WTC11 (cell line): ENCODE data around the gene SAMD4A. TPM values are rescaled to one million over a fixed set of nuclear protein-coding genes. Genes with fewer than 3 reads are reported as not detected.
"Not testable (repeated sequence)": the region's sequence is repeated elsewhere in the genome, so short reads cannot be mapped to it uniquely, and the experiment has no call there.

Experiments
- ATAC-seq: fragments of 200-7000 bp; cut with Tn5 transposase; 2 replicates; pipeline ENCODE4 v1.10.0; 2021; ENCODE audit warnings: mild to moderate bottlenecking, moderate library complexity
- CTCF ChIA-PET: fragments of 300-600 bp; sonication (Branson Sonifier 250); formaldehyde crosslinking; loops from one replicate; lab custom pipeline; 2021; ENCODE audit warnings: antibody characterized with exemption; lab: Charles Lee
- POLR2A ChIA-PET: fragments of 350-600 bp; sonication (Branson Sonifier 250); formaldehyde crosslinking; loops from one replicate; lab custom pipeline; 2021; ENCODE audit warnings: antibody characterized with exemption; lab: Charles Lee
- DNase-seq: peaks from one replicate; pipeline ENCODE4 v3.0.0; 2021; ENCODE audit warnings: low spot score
- H3K27ac Mint-ChIP-seq: 2 replicates; pipeline ENCODE4 v1.8.0; 2021; ENCODE audit warnings: mixed read lengths
- H3K27me3 Mint-ChIP-seq: 2 replicates; pipeline ENCODE4 v1.8.0; 2021; ENCODE audit warnings: low read depth, mild to moderate bottlenecking, moderate library complexity, mixed read lengths
- H3K36me3 Mint-ChIP-seq: 2 replicates; pipeline ENCODE4 v1.8.0; 2021; ENCODE audit warnings: mixed read lengths
- H3K4me1 Mint-ChIP-seq: 2 replicates; pipeline ENCODE4 v1.8.0; 2022; ENCODE audit warnings: mixed read lengths
- H3K4me3 Mint-ChIP-seq: 2 replicates; pipeline ENCODE4 v1.8.0; 2021; ENCODE audit warnings: mild to moderate bottlenecking, moderate library complexity, mixed read lengths
- H3K9me3 Mint-ChIP-seq: 2 replicates; pipeline ENCODE4 v1.8.0; 2021; ENCODE audit warnings: mixed read lengths
- ATF2 ChIP-seq: sonication (generic); formaldehyde crosslinking; IDR thresholded peaks from 2 replicates; pipeline ENCODE4 v1.8.1; 2022; ENCODE audit warnings: low read depth, missing genetic modification reagents, borderline replicate concordance
- ATF6 ChIP-seq: sonication (generic); formaldehyde crosslinking; IDR thresholded peaks from 2 replicates; pipeline ENCODE4 v1.8.1; 2023; ENCODE audit warnings: mild to moderate bottlenecking, missing genetic modification reagents
- CREB1 ChIP-seq: sonication (generic); formaldehyde crosslinking; IDR thresholded peaks from 2 replicates; pipeline ENCODE4 v1.8.0; 2023; ENCODE audit warnings: mild to moderate bottlenecking, missing genetic modification reagents
- GABPB1 ChIP-seq: sonication (generic); formaldehyde crosslinking; IDR thresholded peaks from 2 replicates; pipeline ENCODE4 v1.8.1; 2023; ENCODE audit warnings: mild to moderate bottlenecking, missing genetic modification reagents
- GRHL2 ChIP-seq: fragments of 250-450 bp; sonication (Bioruptor Pico); IDR thresholded peaks from 2 replicates; pipeline ENCODE4 v1.8.0; 2022; ENCODE audit warnings: mild to moderate bottlenecking, moderate library complexity; ENCODE audit not compliant: insufficient replicate concordance, severe bottlenecking
- JAZF1 ChIP-seq: fragments of 250-450 bp; sonication (Bioruptor Pico); IDR thresholded peaks from 2 replicates; pipeline ENCODE4 v1.9.0; 2021; ENCODE audit warnings: moderate library complexity, mild to moderate bottlenecking, inconsistent platforms
- MAX ChIP-seq: sonication (generic); formaldehyde crosslinking; IDR thresholded peaks from 2 replicates; pipeline ENCODE4 v1.8.0; 2022; ENCODE audit warnings: mild to moderate bottlenecking, missing genetic modification reagents
- MXD4 ChIP-seq: fragments of 250-450 bp; sonication (Bioruptor Pico); IDR thresholded peaks from 2 replicates; pipeline ENCODE4 v1.8.0; 2021; ENCODE audit warnings: mild to moderate bottlenecking, moderate library complexity, borderline replicate concordance
- NFE2L1 ChIP-seq: sonication (generic); formaldehyde crosslinking; IDR thresholded peaks from 2 replicates; pipeline ENCODE4 v1.8.1; 2023; ENCODE audit warnings: missing genetic modification reagents
- OVOL2 ChIP-seq: fragments of 250-450 bp; sonication (Bioruptor Pico); IDR thresholded peaks from 2 replicates; pipeline ENCODE4 v1.9.0; 2021; ENCODE audit warnings: mild to moderate bottlenecking, borderline replicate concordance
- SMAD3 ChIP-seq: sonication (generic); formaldehyde crosslinking; IDR thresholded peaks from 2 replicates; pipeline ENCODE4 v1.8.0; 2022; ENCODE audit warnings: missing genetic modification reagents, mild to moderate bottlenecking, borderline replicate concordance
- TCF7 ChIP-seq: sonication (generic); formaldehyde crosslinking; IDR thresholded peaks from 2 replicates; pipeline ENCODE4 v1.8.0; 2022; ENCODE audit warnings: mild to moderate bottlenecking, low read depth, missing genetic modification reagents, moderate library complexity
- ZBTB21 ChIP-seq: sonication (generic); formaldehyde crosslinking; IDR thresholded peaks from 2 replicates; pipeline ENCODE4 v1.8.1; 2023; ENCODE audit warnings: mild to moderate bottlenecking, missing genetic modification reagents, borderline replicate concordance
- ZMAT4 ChIP-seq: fragments of 250-450 bp; sonication (Bioruptor Pico); IDR thresholded peaks from 2 replicates; pipeline ENCODE4 v1.9.0; 2021; ENCODE audit warnings: mild to moderate bottlenecking
- ZNF317 ChIP-seq: sonication (generic); formaldehyde crosslinking; IDR thresholded peaks from 2 replicates; pipeline ENCODE4 v1.8.1; 2023; ENCODE audit warnings: low read depth, mild to moderate bottlenecking, moderate library complexity, missing genetic modification reagents, borderline replicate concordance
- ZNF532 ChIP-seq: fragments of 250-450 bp; sonication (Bioruptor Pico); IDR thresholded peaks from 2 replicates; pipeline ENCODE4 v1.9.0; 2021; ENCODE audit warnings: mild to moderate bottlenecking, borderline replicate concordance
- total RNA-seq: library from RNA; stranded (reverse); gene quantifications from 3 replicates; pipeline ENCODE4 v1.2.3, GENCODE V29; 2021

Gene SAMD4A
- total RNA-seq, 1 experiment from 2014 or later = 6.0 TPM

- POLR2A ChIA-PET = no interaction called here
- DNase-seq (no peak), ATAC-seq (no peak)
- TF ChIP-seq CREB1 (CRISPR knock-in tag) (no peak), TCF7 (CRISPR knock-in tag) (no peak), MAX (no peak), NFE2L1 (CRISPR knock-in tag) (no peak), ZNF317 (CRISPR knock-in tag) (no peak)
- Mint-ChIP-seq H3K36me3 (no peaks in the 10 kb centered on the region), H3K9me3 (no peaks in the 10 kb centered on the region), H3K27me3 (no peaks in the 10 kb centered on the region), H3K4me1 (peaks cover 5% of the 10 kb centered on the region; the same call in 1 of the 2 replicates), H3K27ac (no peak overlapping the region), H3K4me3 (no peak overlapping the region)
- CTCF ChIA-PET = no interaction called here
Measured at GRCh38 chr14:54749180-54749579, 182.3 kb downstream of the SAMD4A start.

GRCh38 chr14:54749727-54750126 is 182.8 kb downstream of the SAMD4A start:
- ATAC-seq (no peak), DNase-seq (no peak)
- TF ChIP-seq ATF2 (CRISPR knock-in tag) = no peak
- TF ChIP-seq ZNF532 (CRISPR knock-in tag) = no peak
- no peak for TF ChIP-seq NFE2L1 (CRISPR knock-in tag)
- no peak for TF ChIP-seq ATF6 (CRISPR knock-in tag)
- TF ChIP-seq JAZF1 = no peak
- no peak for TF ChIP-seq OVOL2 (CRISPR knock-in tag)
- no peak for TF ChIP-seq ZBTB21 (CRISPR knock-in tag)
- no peak for TF ChIP-seq GABPB1 (CRISPR knock-in tag)
- no peak for TF ChIP-seq GRHL2 (CRISPR knock-in tag)
- TF ChIP-seq MXD4 = no peak
- TF ChIP-seq SMAD3 (CRISPR knock-in tag) = no peak
- TF ChIP-seq ZMAT4 (CRISPR knock-in tag) = no peak
- Mint-ChIP-seq H3K27me3 (no peaks in the 10 kb centered on the region), H3K9me3 (no peaks in the 10 kb centered on the region), H3K36me3 (no peaks in the 10 kb centered on the region), H3K4me3 (no peak overlapping the region), H3K27ac (no peak overlapping the region), H3K4me1 (peaks cover 5% of the 10 kb centered on the region; the same call in 1 of the 2 replicates)
- ChIA-PET POLR2A (no interaction called here), CTCF (no interaction called here)

- ATAC-seq, H3K9me3 Mint-ChIP-seq, POLR2A ChIA-PET, H3K4me3 Mint-ChIP-seq, DNase-seq, H3K36me3 Mint-ChIP-seq, H3K27ac Mint-ChIP-seq, H3K27me3 Mint-ChIP-seq, CTCF ChIA-PET, H3K4me1 Mint-ChIP-seq: not testable (repeated sequence)
Measured at GRCh38 chr14:54752611-54753010, 185.7 kb downstream of the SAMD4A start.

GRCh38 chr14:54753396-54753795 is 186.5 kb downstream of the SAMD4A start:
- ATAC-seq, POLR2A ChIA-PET, H3K36me3 Mint-ChIP-seq, DNase-seq, H3K4me3 Mint-ChIP-seq, H3K4me1 Mint-ChIP-seq, H3K9me3 Mint-ChIP-seq, H3K27ac Mint-ChIP-seq, H3K27me3 Mint-ChIP-seq: not testable (repeated sequence)
- CTCF ChIA-PET = interaction anchor here (1.6 kb wide), 1 partner anchor 21 kb away, joined by 5 read pairs; no protein-coding TSS in a partner anchor
